IPS-NIHi11 (cell line): ENCODE measurements around the gene MAP3K9.

Experiments used
- DNase-seq: peaks from one replicate; pipeline ENCODE4 v3.0.0; 2012; ENCODE audit warnings: mixed read lengths, low spot score

MAP3K9 gene

GRCh38 chr14:70699646-70700045, 109.7 kb downstream of the MAP3K9 start:
- no peak for DNase-seq

- DNase-seq = no peak
Observed at GRCh38 chr14:70698288-70698687, 111.0 kb downstream of the MAP3K9 start.

GRCh38 chr14:70697701-70698100, 111.6 kb downstream of the MAP3K9 start:
- DNase-seq = no peak

GRCh38 chr14:70696026-70696425, 113.3 kb downstream of the MAP3K9 start:
- DNase-seq = no peak

GRCh38 chr14:70692210-70692609, 117.1 kb downstream of the MAP3K9 start:
- no peak for DNase-seq

- peak; percentile 56 for DNase-seq
Observed at GRCh38 chr14:70685474-70686197, 123.7 kb downstream of the MAP3K9 start.

- DNase-seq = no peak
Observed at GRCh38 chr14:70683983-70684382, 125.3 kb downstream of the MAP3K9 start.

- DNase-seq = no peak
Observed at GRCh38 chr14:70680748-70681147, 128.6 kb downstream of the MAP3K9 start.

GRCh38 chr14:70677341-70677740, 132.0 kb downstream of the MAP3K9 start:
- no peak for DNase-seq
